ENCODE data around the gene DAPK1. TPM values are rescaled to one million over a fixed set of nuclear protein-coding genes. Genes with fewer than 3 reads are reported as not detected.

The DAPK1 gene
- total and polyA plus RNA-seq, 2 donors from 2014 or later, result 15.5 to 166 TPM

GRCh38 chr9:87713278-87713987, 215.8 kb downstream of the DAPK1 start:
- FAIRE-seq (no peak), DNase-seq (peak in 3 of 5 donors; percentile 61 to 93 (median 62))
- H3K27me3 ChIP-seq (ENCODE audit: control insufficient read depth, insufficient read depth, low read length), result no peaks in the 10 kb centered on the region
- H3K4me1 ChIP-seq (ENCODE audit: control insufficient read depth in 2 of 3, insufficient read depth in 2 of 3, low read depth in 1 of 3, low read length in 3 of 3), result peaks cover 0 to 7% (median 4%) of the 10 kb centered on the region in 3 donors
- H3K36me3 ChIP-seq (ENCODE audit: control insufficient read depth in 2 of 3, insufficient read depth in 3 of 3, low read length in 3 of 3), result peaks cover 0 to 8% (median 3%) of the 10 kb centered on the region in 3 donors
- intact Hi-C loops (cut with DNase I), result no loop called here
- no peak for TF ChIP-seq CTCF (IDR thresholded peaks at IDR 0.05; ENCODE audit: borderline replicate concordance, extremely low read depth, insufficient read depth)
- peak overlapping the region; percentile 57 to 65 for H3K27ac ChIP-seq (ENCODE audit: low read depth in 2 of 2, low read length in 2 of 2)
- H3K9me3 ChIP-seq (ENCODE audit: control insufficient read depth in 2 of 3, insufficient read depth in 1 of 3, low read length in 3 of 3), result no peaks in the 10 kb centered on the region
- H3K9ac ChIP-seq (ENCODE audit: low read length in 3 of 3), result no peak overlapping the region
- H3K4me3 ChIP-seq (ENCODE audit: low read length in 3 of 3), result peak overlapping the region in 1 of 3 donors; percentile 30

GRCh38 chr9:87713988-87714330, 216.3 kb downstream of the DAPK1 start:
- FAIRE-seq, result no peak

GRCh38 chr9:87714819-87715218, 217.2 kb downstream of the DAPK1 start:
- Histone ChIP-seq H3K27me3 (ENCODE audit: control insufficient read depth, insufficient read depth, low read length) (no peaks in the 10 kb centered on the region), H3K36me3 (ENCODE audit: control insufficient read depth in 2 of 3, insufficient read depth in 3 of 3, low read length in 3 of 3) (no peaks in the 10 kb centered on the region), H3K9ac (ENCODE audit: low read length in 3 of 3) (no peak overlapping the region), H3K4me1 (ENCODE audit: control insufficient read depth in 2 of 3, insufficient read depth in 2 of 3, low read depth in 1 of 3, low read length in 3 of 3) (peaks cover 0 to 7% (median 4%) of the 10 kb centered on the region in 3 donors), H3K9me3 (ENCODE audit: control insufficient read depth in 2 of 3, insufficient read depth in 1 of 3, low read length in 3 of 3) (no peaks in the 10 kb centered on the region), H3K27ac (ENCODE audit: low read depth in 2 of 2, low read length in 2 of 2) (peak overlapping the region in 1 of 2 donors; percentile 14), H3K4me3 (ENCODE audit: low read length in 3 of 3) (no peak overlapping the region)
- DNase-seq (no peak), FAIRE-seq (no peak)
- intact Hi-C loops (cut with DNase I), result no loop called here
- TF ChIP-seq CTCF (IDR thresholded peaks at IDR 0.05; ENCODE audit: borderline replicate concordance, extremely low read depth, insufficient read depth), result no peak

More at GRCh38 chr9:87713988-87714330, 216.3 kb downstream of the DAPK1 start:
- H3K4me1 ChIP-seq (ENCODE audit: control insufficient read depth in 2 of 3, insufficient read depth in 2 of 3, low read depth in 1 of 3, low read length in 3 of 3), result peaks cover 0 to 7% (median 4%) of the 10 kb centered on the region in 3 donors
- no peaks in the 10 kb centered on the region for H3K9me3 ChIP-seq (ENCODE audit: control insufficient read depth in 2 of 3, insufficient read depth in 1 of 3, low read length in 3 of 3)
- no peak for TF ChIP-seq CTCF (IDR thresholded peaks at IDR 0.05; ENCODE audit: borderline replicate concordance, extremely low read depth, insufficient read depth)
- intact Hi-C loops (cut with DNase I), result no loop called here
- no peak overlapping the region for H3K9ac ChIP-seq (ENCODE audit: low read length in 3 of 3)
- H3K27me3 ChIP-seq (ENCODE audit: control insufficient read depth, insufficient read depth, low read length), result no peaks in the 10 kb centered on the region
- peak overlapping the region in 1 of 3 donors; percentile 30 for H3K4me3 ChIP-seq (ENCODE audit: low read length in 3 of 3)
- DNase-seq, result no peak
- H3K36me3 ChIP-seq (ENCODE audit: control insufficient read depth in 2 of 3, insufficient read depth in 3 of 3, low read length in 3 of 3), result peaks cover 0 to 5% (median 1%) of the 10 kb centered on the region in 3 donors
- peak overlapping the region; percentile 57 to 65 for H3K27ac ChIP-seq (ENCODE audit: low read depth in 2 of 2, low read length in 2 of 2)
